ENCODE measurements around the gene PLA2G4D.

Gene PLA2G4D

GRCh38 chr15:42059661-42060476 lies 34.5 kb downstream of the PLA2G4D start:
- H3K4me3 ChIP-seq (ENCODE audit: control insufficient read depth, low read depth, low read length), result no peak overlapping the region
- DNase-seq (ENCODE audit: low read depth), result no peak
- TF ChIP-seq CTCF (IDR thresholded peaks at IDR 0.05; ENCODE audit: control insufficient read depth, insufficient read depth, low read depth, low read length, missing control alignments), result peak; percentile 87

GRCh38 chr15:42058791-42059190 lies 35.6 kb downstream of the PLA2G4D start:
- TF ChIP-seq CTCF (IDR thresholded peaks at IDR 0.05; ENCODE audit: control insufficient read depth, insufficient read depth, low read depth, low read length, missing control alignments), result no peak
- no peak overlapping the region for H3K4me3 ChIP-seq (ENCODE audit: control insufficient read depth, low read depth, low read length)
- DNase-seq (ENCODE audit: low read depth), result no peak

- DNase-seq (ENCODE audit: low read depth), result no peak
- no peak for TF ChIP-seq CTCF (IDR thresholded peaks at IDR 0.05; ENCODE audit: control insufficient read depth, insufficient read depth, low read depth, low read length, missing control alignments)
- H3K4me3 ChIP-seq (ENCODE audit: control insufficient read depth, low read depth, low read length), result no peak overlapping the region
Measured at GRCh38 chr15:42057799-42058646, 36.3 kb downstream of the PLA2G4D start.

- H3K4me3 ChIP-seq (ENCODE audit: control insufficient read depth, low read depth, low read length), result peak overlapping the region; percentile 2
- TF ChIP-seq CTCF (IDR thresholded peaks at IDR 0.05; ENCODE audit: control insufficient read depth, insufficient read depth, low read depth, low read length, missing control alignments), result peak; percentile 64
- DNase-seq (ENCODE audit: low read depth), result no peak
Measured at GRCh38 chr15:42056934-42057798, 37.2 kb downstream of the PLA2G4D start.

- DNase-seq (ENCODE audit: low read depth), result no peak
- no peak overlapping the region for H3K4me3 ChIP-seq (ENCODE audit: control insufficient read depth, low read depth, low read length)
- TF ChIP-seq CTCF (IDR thresholded peaks at IDR 0.05; ENCODE audit: control insufficient read depth, insufficient read depth, low read depth, low read length, missing control alignments), result no peak
Measured at GRCh38 chr15:42053914-42054313, 40.4 kb downstream of the PLA2G4D start.

GRCh38 chr15:42053010-42053409 lies 41.4 kb downstream of the PLA2G4D start:
- no peak for DNase-seq (ENCODE audit: low read depth)
- TF ChIP-seq CTCF (IDR thresholded peaks at IDR 0.05; ENCODE audit: control insufficient read depth, insufficient read depth, low read depth, low read length, missing control alignments), result no peak
- H3K4me3 ChIP-seq (ENCODE audit: control insufficient read depth, low read depth, low read length), result no peak overlapping the region
